GM10266 (cell line): ENCODE measurements around the gene ATP11A.

Experiments used
- DNase-seq: peaks from one replicate; pipeline ENCODE4 v3.0.0; 2012; ENCODE audit errors: extremely low spot score
- TF ChIP-seq, protein P1 (sequence below): IDR thresholded peaks from 2 replicates; pipeline ENCODE4 v1.5.1; 2012; ENCODE audit warnings: mild to moderate bottlenecking, low read depth; ENCODE audit not compliant: control insufficient read depth, insufficient read depth; ENCODE audit errors: missing control alignments

The ATP11A gene

DNA sequence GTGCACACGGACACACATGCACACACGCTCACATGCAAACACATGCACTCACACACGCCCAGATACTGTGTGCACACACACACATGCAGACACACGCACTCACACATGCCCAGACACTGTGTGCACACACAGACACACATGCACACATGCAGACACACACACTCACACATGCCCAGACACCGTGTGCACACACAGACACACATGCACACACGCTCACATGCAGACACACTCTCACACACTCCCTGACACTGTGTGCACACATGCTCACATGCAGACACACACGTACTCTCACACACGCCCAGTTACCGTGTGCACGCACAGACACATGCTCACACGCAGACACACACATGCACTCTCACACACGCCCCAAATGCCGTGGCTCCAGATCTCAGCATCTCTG lies 142.0 kb downstream of the ATP11A start:
- TF ChIP-seq, protein P1, sequence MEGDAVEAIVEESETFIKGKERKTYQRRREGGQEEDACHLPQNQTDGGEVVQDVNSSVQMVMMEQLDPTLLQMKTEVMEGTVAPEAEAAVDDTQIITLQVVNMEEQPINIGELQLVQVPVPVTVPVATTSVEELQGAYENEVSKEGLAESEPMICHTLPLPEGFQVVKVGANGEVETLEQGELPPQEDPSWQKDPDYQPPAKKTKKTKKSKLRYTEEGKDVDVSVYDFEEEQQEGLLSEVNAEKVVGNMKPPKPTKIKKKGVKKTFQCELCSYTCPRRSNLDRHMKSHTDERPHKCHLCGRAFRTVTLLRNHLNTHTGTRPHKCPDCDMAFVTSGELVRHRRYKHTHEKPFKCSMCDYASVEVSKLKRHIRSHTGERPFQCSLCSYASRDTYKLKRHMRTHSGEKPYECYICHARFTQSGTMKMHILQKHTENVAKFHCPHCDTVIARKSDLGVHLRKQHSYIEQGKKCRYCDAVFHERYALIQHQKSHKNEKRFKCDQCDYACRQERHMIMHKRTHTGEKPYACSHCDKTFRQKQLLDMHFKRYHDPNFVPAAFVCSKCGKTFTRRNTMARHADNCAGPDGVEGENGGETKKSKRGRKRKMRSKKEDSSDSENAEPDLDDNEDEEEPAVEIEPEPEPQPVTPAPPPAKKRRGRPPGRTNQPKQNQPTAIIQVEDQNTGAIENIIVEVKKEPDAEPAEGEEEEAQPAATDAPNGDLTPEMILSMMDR, result no peak
- DNase-seq, result no peak

- TF ChIP-seq, protein P1, result no peak
Observed at GRCh38 chr13:112832811-112833210, 143.0 kb downstream of the ATP11A start.

DNA sequence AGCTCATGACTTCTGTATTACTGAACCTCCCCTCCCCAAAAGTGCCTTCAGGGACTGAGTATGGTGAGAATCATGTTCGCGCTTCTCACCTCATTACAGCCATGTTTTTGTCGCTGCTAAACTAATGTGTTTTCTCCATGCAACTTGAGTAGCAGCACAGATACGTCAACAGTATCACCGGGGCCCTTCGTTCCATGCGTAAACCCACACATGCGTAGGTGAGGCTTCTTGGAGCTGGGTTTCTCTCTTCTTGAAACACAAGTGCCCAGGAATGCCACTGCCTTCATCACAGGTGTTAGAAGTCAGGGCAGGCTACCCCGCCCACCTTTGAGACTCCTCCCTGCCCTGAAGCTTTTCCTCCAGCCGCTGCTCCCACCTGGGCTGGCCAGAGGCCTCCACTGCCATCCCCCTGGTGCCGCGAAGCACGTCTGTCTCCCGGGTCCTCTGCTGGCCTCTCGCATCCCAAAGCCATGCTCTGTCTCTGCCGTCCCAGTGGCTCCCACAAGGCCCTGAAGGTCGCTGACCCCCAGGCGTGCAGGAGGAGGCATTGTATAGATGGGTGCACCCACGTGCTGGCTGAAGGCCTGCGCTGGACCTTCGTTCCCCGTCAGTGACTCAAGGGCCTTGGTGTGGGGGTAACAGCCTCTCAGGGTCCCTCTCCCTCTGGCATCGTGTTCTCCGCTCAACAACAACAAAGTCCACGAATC lies 143.9 kb downstream of the ATP11A start:
- TF ChIP-seq, protein P1, result no peak
- DNase-seq, result no peak

More at GRCh38 chr13:112832811-112833210, 143.0 kb downstream of the ATP11A start:
- no peak for DNase-seq

DNA sequence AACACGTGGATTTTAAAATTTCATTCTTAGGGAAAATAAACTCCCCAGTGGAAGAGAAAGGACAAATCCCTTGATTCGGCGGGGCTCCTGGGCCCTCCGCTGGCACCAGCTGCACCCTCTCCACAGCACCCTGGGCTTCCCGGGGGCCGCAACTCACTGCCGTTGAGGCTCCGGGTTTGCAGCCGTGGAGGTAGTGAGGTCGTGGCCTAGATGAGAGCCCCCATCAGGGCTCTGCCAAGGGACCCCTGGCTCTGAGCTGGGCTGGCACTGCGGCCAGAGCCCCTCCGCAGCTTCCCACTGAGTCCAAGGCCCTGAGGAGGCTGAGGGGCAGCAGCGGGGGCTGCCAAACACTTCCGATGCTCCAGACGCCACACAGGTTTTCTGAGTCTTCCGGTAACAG lies 145.5 kb downstream of the ATP11A start:
- DNase-seq, result no peak
- TF ChIP-seq, protein P1, result no peak

- TF ChIP-seq, protein P1, result no peak
- DNase-seq, result no peak
Observed at GRCh38 chr13:112835796-112836195, 146.0 kb downstream of the ATP11A start.

DNA sequence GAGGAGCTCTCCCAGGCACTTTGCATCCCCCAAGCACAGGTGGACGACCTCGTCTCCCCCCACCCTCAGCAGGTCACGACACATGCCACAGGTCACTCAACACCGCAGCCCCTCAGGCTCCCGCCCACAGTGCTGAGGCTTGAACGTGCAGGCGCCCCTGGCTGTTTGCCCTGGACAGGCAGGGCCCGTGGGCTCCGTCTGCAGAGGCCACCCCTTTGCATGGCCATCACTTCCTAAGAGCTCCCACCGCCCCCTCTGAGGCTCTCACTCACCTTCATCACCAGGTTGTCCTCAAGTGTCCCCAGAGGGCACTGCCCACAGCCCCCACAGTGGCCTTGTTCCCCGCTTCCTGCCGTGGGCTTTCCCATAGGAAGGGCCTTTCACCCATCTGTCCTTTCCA lies 147.1 kb downstream of the ATP11A start:
- DNase-seq, result no peak
- TF ChIP-seq, protein P1, result no peak

DNA sequence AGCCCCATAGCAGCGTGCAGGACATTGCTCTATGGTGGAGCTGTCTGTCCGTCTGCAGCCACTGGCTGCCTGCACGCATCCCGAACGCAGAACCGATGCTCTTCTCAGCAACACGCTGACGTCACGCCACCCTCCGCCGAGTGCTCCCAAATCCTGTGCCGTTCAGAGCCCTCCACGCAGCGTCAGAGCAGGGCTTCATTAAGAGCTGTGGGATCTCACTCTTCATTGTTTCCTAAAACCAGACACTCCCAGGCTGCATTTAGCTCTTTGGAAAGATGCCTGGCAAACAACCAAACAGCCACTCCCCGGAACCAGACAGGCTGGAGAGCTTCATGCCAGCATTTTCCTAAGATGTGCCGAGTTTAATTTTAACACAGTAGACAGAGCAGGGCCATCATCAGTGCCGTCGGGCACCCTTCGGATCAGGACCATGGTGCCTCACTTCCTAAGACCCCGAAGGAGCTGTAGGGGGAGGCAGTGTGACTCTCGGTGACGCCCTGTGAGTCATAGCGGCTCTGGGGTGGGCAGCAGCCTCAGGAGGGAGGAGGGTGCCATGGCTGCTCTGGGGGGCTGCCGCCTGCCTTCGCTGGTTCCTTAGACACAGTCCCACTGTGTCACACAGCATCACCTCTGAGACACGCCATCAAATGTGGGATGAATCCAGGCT lies 147.7 kb downstream of the ATP11A start:
- DNase-seq, result no peak
- TF ChIP-seq, protein P1, result no peak
